ENCODE data around the gene DSG3.

DNA sequence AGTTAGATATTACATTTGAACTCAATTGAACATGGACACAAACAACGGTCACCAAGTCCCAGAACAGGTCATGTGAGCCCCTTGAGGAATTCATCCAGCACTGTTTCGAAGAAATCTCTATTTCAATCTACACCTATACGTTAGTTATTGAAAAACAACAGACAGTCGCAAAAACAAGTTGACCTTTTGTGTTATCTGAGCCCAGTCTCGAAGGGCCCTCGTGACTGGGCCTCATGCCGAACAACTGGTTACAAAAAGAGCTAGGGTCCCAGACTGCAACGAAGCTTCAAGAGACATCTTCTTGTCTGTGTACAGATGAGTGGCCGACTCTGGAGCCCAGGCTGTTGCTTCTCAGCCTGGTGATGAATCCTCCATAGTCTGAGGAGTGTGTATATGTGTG is 45.1 kb downstream of the DSG3 start:
- TF ChIP-seq SP1 (IDR thresholded peaks at IDR 0.05; ENCODE audit: low read depth) (no peak), POLR2A (IDR thresholded peaks at IDR 0.05; ENCODE audit: borderline replicate concordance, extremely low read depth, insufficient read depth, insufficient read length) (no peak), SIN3A (IDR thresholded peaks at IDR 0.05; ENCODE audit: low read depth) (no peak), CBX3 (IDR thresholded peaks at IDR 0.05; ENCODE audit: low read depth) (no peak), POLR2AphosphoS5 (IDR thresholded peaks at IDR 0.05; ENCODE audit: low read depth, low read length) (no peak), RAD21 (IDR thresholded peaks at IDR 0.05; ENCODE audit: low read depth) (no peak), EZH2 (IDR thresholded peaks at IDR 0.05) (no peak)
- TF ChIP-seq, protein P1, sequence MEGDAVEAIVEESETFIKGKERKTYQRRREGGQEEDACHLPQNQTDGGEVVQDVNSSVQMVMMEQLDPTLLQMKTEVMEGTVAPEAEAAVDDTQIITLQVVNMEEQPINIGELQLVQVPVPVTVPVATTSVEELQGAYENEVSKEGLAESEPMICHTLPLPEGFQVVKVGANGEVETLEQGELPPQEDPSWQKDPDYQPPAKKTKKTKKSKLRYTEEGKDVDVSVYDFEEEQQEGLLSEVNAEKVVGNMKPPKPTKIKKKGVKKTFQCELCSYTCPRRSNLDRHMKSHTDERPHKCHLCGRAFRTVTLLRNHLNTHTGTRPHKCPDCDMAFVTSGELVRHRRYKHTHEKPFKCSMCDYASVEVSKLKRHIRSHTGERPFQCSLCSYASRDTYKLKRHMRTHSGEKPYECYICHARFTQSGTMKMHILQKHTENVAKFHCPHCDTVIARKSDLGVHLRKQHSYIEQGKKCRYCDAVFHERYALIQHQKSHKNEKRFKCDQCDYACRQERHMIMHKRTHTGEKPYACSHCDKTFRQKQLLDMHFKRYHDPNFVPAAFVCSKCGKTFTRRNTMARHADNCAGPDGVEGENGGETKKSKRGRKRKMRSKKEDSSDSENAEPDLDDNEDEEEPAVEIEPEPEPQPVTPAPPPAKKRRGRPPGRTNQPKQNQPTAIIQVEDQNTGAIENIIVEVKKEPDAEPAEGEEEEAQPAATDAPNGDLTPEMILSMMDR (IDR thresholded peaks at IDR 0.05 in 2 of 3, conservative IDR thresholded peaks at IDR 0.05 in 1 of 3; ENCODE audit: borderline replicate concordance in 1 of 3, insufficient read depth in 1 of 3, low read depth in 2 of 3, low read length in 2 of 3): no peak
